Gastrocnemius medialis (tissue), 4 donors: ENCODE measurements around the gene MFSD2B. TPM values are rescaled to one million over a fixed set of nuclear protein-coding genes. Genes with fewer than 3 reads are reported as not detected.

ENCODE experiments used
- ATAC-seq, 2 donors: fragments of 150-250 bp; one replicate each; pipeline ENCODE4 v1.9.1; 2016
- DNase-seq, 2 donors: peaks; one replicate each; pipeline ENCODE4 v3.0.0-alpha.2; 2019
- H3K27ac ChIP-seq, 4 donors: fragments of 200-600 bp; sonication (generic); 1 replicate in 1 of 4; 2 replicates in 3 of 4; pipeline ENCODE4 v1.5.1; 2016 to 2018; ENCODE audit warnings: mild to moderate bottlenecking in 2 of 4, moderate library complexity in 1 of 4
- H3K27me3 ChIP-seq, 3 donors: fragments of 200-600 bp; sonication (generic) in 2 of 3; 1 replicate in 1 of 3; 2 replicates in 2 of 3; pipeline versions ENCODE4 v1.5.1 to v1.6.0; 2016 to 2019; ENCODE audit warnings: mild to moderate bottlenecking in 1 of 3, moderate library complexity in 1 of 3
- H3K36me3 ChIP-seq, 2 donors: fragments of 200-600 bp; sonication (generic) in 1 of 2; one replicate each; pipeline ENCODE4 v1.5.1; 2017 to 2018
- H3K4me1 ChIP-seq, 2 donors: fragments of 200-600 bp; sonication (generic) in 1 of 2; one replicate each; pipeline ENCODE4 v1.5.1; 2016 to 2017; ENCODE audit warnings: mild to moderate bottlenecking in 2 of 2
- H3K4me3 ChIP-seq, 4 donors: fragments of 200-600 bp; sonication (generic) in 3 of 4; 1 replicate in 1 of 4; 2 replicates in 3 of 4; pipeline ENCODE4 v1.5.1; 2016 to 2019; ENCODE audit warnings: mild to moderate bottlenecking in 2 of 4
- H3K9me3 ChIP-seq, 3 donors: fragments of 200-600 bp; sonication (generic) in 2 of 3; 1 replicate in 1 of 3; 2 replicates in 2 of 3; pipeline ENCODE4 v1.5.1; 2016 to 2019
- CTCF ChIP-seq, 5 experiments: fragments of 450-650 bp in 3 of 5; fragments of 200-600 bp in 2 of 5; sonication (generic) in 2 of 5; IDR thresholded peaks in 4 of 5; conservative IDR thresholded peaks in 1 of 5; 1 replicate in 4 of 5; 2 replicates in 1 of 5; pipeline ENCODE4 v1.5.1; 2016 to 2019; ENCODE audit warnings: antibody characterized with exemption in 5 of 5, mild to moderate bottlenecking in 3 of 5, moderate library complexity in 3 of 5
- POLR2A ChIP-seq, 2 donors: fragments of 450-650 bp; IDR thresholded peaks; one replicate each; pipeline ENCODE4 v1.6.1; 2017; ENCODE audit warnings: antibody characterized with exemption in 2 of 2, mild to moderate bottlenecking in 2 of 2, moderate library complexity in 2 of 2
- in situ Hi-C, 4 donors: fragments of 200-750 bp; cut with MboI; loops; one replicate each; pipeline versions ENCODE4 v1.15.0 to v1.8.0; 2017; ENCODE audit warnings: low sequenced_read_pairs in 4 of 4
- intact Hi-C: fragments of 100-400 bp; cut with DNase I; formaldehyde crosslinking; loops from one replicate; pipeline ENCODE4 v1.15.1; 2023; ENCODE audit warnings: low total_unique reads
- total RNA-seq, 4 donors: library from RNA; depleted of rRNA; stranded (reverse); fragments of >200 nt; gene quantifications; one replicate each; pipeline versions ENCODE4 v1.1.0 to v1.2.3, GENCODE V29; 2016

MFSD2B gene
- total RNA-seq, 4 donors from 2014 or later: not detected

GRCh38 chr2:23993736-23994269 is 16.1 kb upstream of the MFSD2B start:
- in situ Hi-C loops (no loop called here), intact Hi-C loops (no loop called here)
- DNase-seq (no peak), ATAC-seq (no peak)
- Histone ChIP-seq H3K36me3 (no peaks in the 10 kb centered on the region), H3K9me3 (no peaks in the 10 kb centered on the region), H3K27ac (no peak overlapping the region), H3K4me1 (no peaks in the 10 kb centered on the region), H3K27me3 (no peaks in the 10 kb centered on the region), H3K4me3 (no peak overlapping the region)
- TF ChIP-seq POLR2A (IDR thresholded peaks at IDR 0.05) (no peak), CTCF (IDR thresholded peaks at IDR 0.05 in 4 of 5, conservative IDR thresholded peaks at IDR 0.05 in 1 of 5) (no peak)

GRCh38 chr2:23994567-23994966 is 15.3 kb upstream of the MFSD2B start:
- TF ChIP-seq CTCF (IDR thresholded peaks at IDR 0.05 in 4 of 5, conservative IDR thresholded peaks at IDR 0.05 in 1 of 5) (no peak), POLR2A (IDR thresholded peaks at IDR 0.05) (no peak)
- Histone ChIP-seq H3K27me3 (no peaks in the 10 kb centered on the region), H3K4me3 (no peak overlapping the region), H3K4me1 (no peaks in the 10 kb centered on the region), H3K9me3 (no peaks in the 10 kb centered on the region), H3K27ac (no peak overlapping the region), H3K36me3 (peaks cover 0 to 5% of the 10 kb centered on the region in 2 donors)
- no peak for DNase-seq
- intact Hi-C loops (no loop called here), in situ Hi-C loops (no loop called here)
- no peak for ATAC-seq

GRCh38 chr2:24007693-24008092 is 2.2 kb upstream of the MFSD2B start:
- H3K9me3 ChIP-seq: no peaks in the 10 kb centered on the region
- DNase-seq: no peak
- no peak for TF ChIP-seq POLR2A (IDR thresholded peaks at IDR 0.05)
- no peak for TF ChIP-seq CTCF (IDR thresholded peaks at IDR 0.05 in 4 of 5, conservative IDR thresholded peaks at IDR 0.05 in 1 of 5)
- no peak overlapping the region for H3K4me3 ChIP-seq
- intact Hi-C loops (no loop called here), in situ Hi-C loops (no loop called here)
- peaks cover 25 to 30% (median 28%) of the 10 kb centered on the region in 3 donors for H3K27me3 ChIP-seq
- H3K27ac ChIP-seq: no peak overlapping the region
- H3K4me1 ChIP-seq: peaks cover 4 to 8% of the 10 kb centered on the region in 2 donors
- ATAC-seq: no peak
- no peaks in the 10 kb centered on the region for H3K36me3 ChIP-seq

GRCh38 chr2:24008672-24009366 is 1.1 kb upstream of the MFSD2B start:
- intact Hi-C loops (no loop called here), in situ Hi-C loops (no loop called here)
- Histone ChIP-seq H3K4me1 (peaks cover 4 to 8% of the 10 kb centered on the region in 2 donors), H3K36me3 (no peaks in the 10 kb centered on the region), H3K27me3 (peaks cover 25 to 30% (median 28%) of the 10 kb centered on the region in 3 donors), H3K9me3 (no peaks in the 10 kb centered on the region), H3K27ac (no peak overlapping the region), H3K4me3 (no peak overlapping the region)
- DNase-seq (no peak), ATAC-seq (no peak)
- TF ChIP-seq CTCF (IDR thresholded peaks at IDR 0.05 in 4 of 5, conservative IDR thresholded peaks at IDR 0.05 in 1 of 5): no peak
- TF ChIP-seq POLR2A (IDR thresholded peaks at IDR 0.05): no peak
